SK-N-SH treated with all-trans-retinoic acid at 6 μM for 48 hours (cell line): ENCODE results near the gene ZFX.

Experiments
- ARNTL ChIP-seq: fragments of 450-650 bp; formaldehyde crosslinking; IDR thresholded peaks from 2 replicates; pipeline ENCODE4 v1.5.0; 2020; ENCODE audit warnings: low read depth, mild to moderate bottlenecking, moderate library complexity, borderline replicate concordance
- BACH2 ChIP-seq: fragments of 250-450 bp; sonication (Bioruptor Pico); IDR thresholded peaks from 2 replicates; pipeline ENCODE4 v1.9.0; 2021; ENCODE audit warnings: mild to moderate bottlenecking, borderline replicate concordance
- ESRRG ChIP-seq: fragments of 250-450 bp; sonication (Bioruptor Pico); IDR thresholded peaks from 2 replicates; pipeline ENCODE4 v1.6.1; 2021; ENCODE audit warnings: mild to moderate bottlenecking
- OSR1 ChIP-seq: fragments of 250-450 bp; sonication (Bioruptor Pico); IDR thresholded peaks from 2 replicates; pipeline ENCODE4 v1.8.0; 2022; ENCODE audit warnings: moderate library complexity, mild to moderate bottlenecking, inconsistent platforms
- PATZ1 ChIP-seq: fragments of 250-450 bp; sonication (Bioruptor Pico); IDR thresholded peaks from 2 replicates; pipeline ENCODE4 v1.8.0; 2020; ENCODE audit warnings: mild to moderate bottlenecking, moderate library complexity, borderline replicate concordance
- PPARA ChIP-seq: fragments of 250-450 bp; sonication (Bioruptor Pico); IDR thresholded peaks from 2 replicates; pipeline ENCODE4 v1.5.0; 2020; ENCODE audit warnings: mild to moderate bottlenecking, borderline replicate concordance
- RARB ChIP-seq: fragments of 250-450 bp; sonication (Bioruptor Pico); IDR thresholded peaks from 2 replicates; pipeline ENCODE4 v1.8.0; 2021; ENCODE audit warnings: mild to moderate bottlenecking, moderate library complexity
- ZC3H10 ChIP-seq: fragments of 250-450 bp; sonication (Bioruptor Pico); IDR thresholded peaks from 2 replicates; pipeline ENCODE4 v1.5.1; 2021; ENCODE audit warnings: mild to moderate bottlenecking, moderate library complexity
- ZFP30 ChIP-seq: fragments of 450-650 bp; formaldehyde crosslinking; IDR thresholded peaks from 2 replicates; pipeline ENCODE4 v1.5.0; 2022; ENCODE audit warnings: mild to moderate bottlenecking, moderate library complexity
- ZNF70 ChIP-seq: fragments of 450-650 bp; formaldehyde crosslinking; IDR thresholded peaks from 2 replicates; pipeline ENCODE4 v1.5.0; 2020; ENCODE audit warnings: mild to moderate bottlenecking, moderate library complexity
- ZNF8 ChIP-seq: fragments of 450-650 bp; formaldehyde crosslinking; IDR thresholded peaks from 2 replicates; pipeline ENCODE4 v1.5.0; 2020; ENCODE audit warnings: mild to moderate bottlenecking, moderate library complexity

GRCh38 chrX:24204331-24204730 lies 54.8 kb downstream of the ZFX start:
- no peak for TF ChIP-seq ZNF70 (CRISPR knock-in tag)
- TF ChIP-seq PATZ1 (CRISPR knock-in tag): no peak
- TF ChIP-seq ZNF8 (CRISPR knock-in tag): no peak
- no peak for TF ChIP-seq ESRRG (CRISPR knock-in tag)
- TF ChIP-seq PPARA: no peak
- no peak for TF ChIP-seq ZFP30 (CRISPR knock-in tag)
- no peak for TF ChIP-seq ARNTL (CRISPR knock-in tag)
- TF ChIP-seq BACH2 (CRISPR knock-in tag): no peak
- no peak for TF ChIP-seq ZC3H10
- no peak for TF ChIP-seq RARB
- no peak for TF ChIP-seq OSR1 (CRISPR knock-in tag)
